LNCaP clone FGC (cell line): ENCODE results near the gene TMEM81.
A peak's percentile ranks its signal among the peaks of the same experiment; 100 is the strongest.

Source experiments
- DNase-seq: peaks from one replicate; pipeline ENCODE4 v3.0.0-alpha.2; 2011; ENCODE audit warnings: low read depth
- H3K4me3 ChIP-seq: 2 replicates; pipeline ENCODE4 v1.5.1; 2011; ENCODE audit warnings: mild to moderate bottlenecking, low read depth, low read length, control low read depth
- TF ChIP-seq, protein P1 (sequence below): IDR thresholded peaks from 2 replicates; pipeline ENCODE4 v1.5.1; 2012; ENCODE audit warnings: mild to moderate bottlenecking; ENCODE audit not compliant: control insufficient read depth, insufficient read depth; ENCODE audit errors: extremely low read depth

The TMEM81 gene

DNA sequence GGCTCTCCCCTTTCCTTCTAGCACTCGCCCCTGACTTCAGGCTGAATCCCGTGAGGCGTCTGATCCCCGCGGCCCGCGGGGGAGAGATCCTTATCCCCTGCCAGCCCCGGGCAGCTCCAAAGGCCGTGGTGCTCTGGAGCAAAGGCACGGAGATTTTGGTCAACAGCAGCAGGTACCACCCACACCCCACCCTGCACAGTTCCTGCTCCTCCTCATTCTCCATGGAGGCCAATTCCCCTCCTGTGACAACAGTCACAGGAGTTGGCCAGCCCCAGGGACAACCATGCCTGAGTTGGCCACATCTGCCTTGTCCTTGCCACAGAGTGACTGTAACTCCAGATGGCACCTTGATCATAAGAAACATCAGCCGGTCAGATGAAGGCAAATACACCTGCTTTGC lies 20.0 kb downstream of the TMEM81 start:
- TF ChIP-seq, protein P1, sequence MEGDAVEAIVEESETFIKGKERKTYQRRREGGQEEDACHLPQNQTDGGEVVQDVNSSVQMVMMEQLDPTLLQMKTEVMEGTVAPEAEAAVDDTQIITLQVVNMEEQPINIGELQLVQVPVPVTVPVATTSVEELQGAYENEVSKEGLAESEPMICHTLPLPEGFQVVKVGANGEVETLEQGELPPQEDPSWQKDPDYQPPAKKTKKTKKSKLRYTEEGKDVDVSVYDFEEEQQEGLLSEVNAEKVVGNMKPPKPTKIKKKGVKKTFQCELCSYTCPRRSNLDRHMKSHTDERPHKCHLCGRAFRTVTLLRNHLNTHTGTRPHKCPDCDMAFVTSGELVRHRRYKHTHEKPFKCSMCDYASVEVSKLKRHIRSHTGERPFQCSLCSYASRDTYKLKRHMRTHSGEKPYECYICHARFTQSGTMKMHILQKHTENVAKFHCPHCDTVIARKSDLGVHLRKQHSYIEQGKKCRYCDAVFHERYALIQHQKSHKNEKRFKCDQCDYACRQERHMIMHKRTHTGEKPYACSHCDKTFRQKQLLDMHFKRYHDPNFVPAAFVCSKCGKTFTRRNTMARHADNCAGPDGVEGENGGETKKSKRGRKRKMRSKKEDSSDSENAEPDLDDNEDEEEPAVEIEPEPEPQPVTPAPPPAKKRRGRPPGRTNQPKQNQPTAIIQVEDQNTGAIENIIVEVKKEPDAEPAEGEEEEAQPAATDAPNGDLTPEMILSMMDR = no peak
- no peak for DNase-seq

DNA sequence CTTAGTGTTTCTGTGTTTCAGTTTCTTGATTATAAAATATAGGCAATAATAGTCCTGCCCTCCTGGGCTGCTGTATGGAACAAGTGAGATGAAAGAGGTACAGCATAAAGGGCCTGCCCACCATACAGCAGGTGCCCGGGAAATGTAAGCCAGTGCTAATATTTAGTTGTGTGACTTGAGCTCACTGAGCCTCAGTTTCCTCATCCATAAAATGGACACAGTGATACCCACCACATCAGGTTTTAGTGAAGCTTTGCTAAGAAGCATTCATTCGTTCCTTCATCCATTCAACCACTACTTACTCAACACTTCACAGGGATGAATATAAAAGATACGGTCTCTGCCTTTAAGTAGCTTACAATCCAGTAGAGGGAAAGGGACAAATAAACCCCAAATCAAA lies 21.4 kb downstream of the TMEM81 start:
- no peak overlapping the region for H3K4me3 ChIP-seq
- no peak for DNase-seq
- TF ChIP-seq, protein P1 = no peak

More for the DNA sequence above, 20.0 kb downstream of the TMEM81 start:
- no peak overlapping the region for H3K4me3 ChIP-seq

DNA sequence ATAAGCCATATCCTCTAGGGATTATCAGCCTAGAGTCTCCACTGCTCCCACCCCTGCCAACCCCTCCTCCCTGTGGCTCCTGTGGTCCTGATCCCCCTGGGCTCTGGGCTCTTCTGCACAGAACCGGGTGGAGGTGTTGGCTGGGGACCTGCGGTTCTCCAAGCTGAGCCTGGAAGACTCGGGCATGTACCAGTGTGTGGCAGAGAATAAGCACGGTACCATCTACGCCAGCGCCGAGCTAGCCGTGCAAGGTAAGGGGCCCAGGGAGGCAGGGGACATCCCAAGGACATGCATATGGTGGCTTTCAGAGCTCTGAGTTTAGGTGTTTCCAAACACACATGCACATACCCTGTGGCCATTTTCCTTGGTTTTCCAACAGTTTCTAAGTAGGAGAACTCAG lies 21.9 kb downstream of the TMEM81 start:
- DNase-seq = no peak
- TF ChIP-seq, protein P1 = no peak
- no peak overlapping the region for H3K4me3 ChIP-seq

DNA sequence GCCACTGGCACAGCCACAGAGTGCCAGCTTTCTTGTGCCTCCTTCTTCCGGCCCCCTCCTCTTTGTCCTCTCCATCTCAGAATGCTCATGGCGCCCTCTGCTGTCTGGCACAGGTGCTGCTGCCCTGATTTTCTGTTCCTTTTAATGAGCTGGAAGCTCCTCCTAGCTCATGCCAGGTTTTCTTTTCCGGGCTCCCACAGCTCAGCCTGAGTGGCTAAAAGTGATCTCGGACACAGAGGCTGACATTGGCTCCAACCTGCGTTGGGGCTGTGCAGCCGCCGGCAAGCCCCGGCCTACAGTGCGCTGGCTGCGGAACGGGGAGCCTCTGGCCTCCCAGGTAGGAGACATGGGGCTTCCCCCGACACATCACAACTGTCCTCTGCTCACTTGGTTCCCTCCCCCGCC lies 22.6 kb downstream of the TMEM81 start:
- H3K4me3 ChIP-seq = no peak overlapping the region
- DNase-seq = peak; percentile 70
- TF ChIP-seq, protein P1 = peak; percentile 96

DNA sequence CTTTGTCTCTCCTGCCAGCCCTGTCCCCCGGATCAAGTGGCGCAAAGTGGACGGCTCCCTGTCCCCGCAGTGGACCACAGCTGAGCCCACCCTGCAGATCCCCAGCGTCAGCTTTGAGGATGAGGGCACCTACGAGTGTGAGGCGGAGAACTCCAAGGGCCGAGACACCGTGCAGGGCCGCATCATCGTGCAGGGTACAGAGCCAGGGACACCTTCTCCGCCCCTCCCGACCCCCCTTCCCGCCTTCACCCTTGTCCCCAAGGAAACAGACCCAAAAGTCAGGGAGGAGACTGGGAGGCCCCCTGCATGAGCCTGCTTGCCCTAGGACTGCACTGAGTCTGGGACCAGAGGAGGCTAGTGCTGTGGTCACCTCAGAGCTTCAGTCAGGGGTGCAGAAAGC lies 23.0 kb downstream of the TMEM81 start:
- DNase-seq = no peak
- H3K4me3 ChIP-seq = no peak overlapping the region
- TF ChIP-seq, protein P1 = no peak

DNA sequence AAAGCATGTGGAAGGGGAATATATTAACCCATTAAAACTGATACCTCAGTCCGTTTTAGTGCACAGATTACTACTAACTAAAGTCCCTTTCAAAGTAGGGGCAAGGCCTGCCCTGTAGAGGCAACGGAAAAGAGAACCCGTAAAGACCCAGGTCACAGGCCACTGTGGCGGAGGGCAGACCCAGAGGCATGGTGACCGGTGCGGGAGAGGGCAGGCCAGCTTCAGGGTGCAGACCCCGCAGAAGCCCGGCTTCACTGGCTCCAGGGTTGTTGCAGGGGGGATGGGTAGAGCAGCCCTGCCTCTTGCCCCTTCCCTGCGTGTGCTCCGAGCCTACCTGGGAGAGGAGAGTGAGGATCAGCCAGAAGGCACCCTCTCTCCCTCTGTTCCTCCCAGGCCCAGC lies 23.5 kb downstream of the TMEM81 start:
- DNase-seq = no peak
- H3K4me3 ChIP-seq = no peak overlapping the region
- TF ChIP-seq, protein P1 = no peak

DNA sequence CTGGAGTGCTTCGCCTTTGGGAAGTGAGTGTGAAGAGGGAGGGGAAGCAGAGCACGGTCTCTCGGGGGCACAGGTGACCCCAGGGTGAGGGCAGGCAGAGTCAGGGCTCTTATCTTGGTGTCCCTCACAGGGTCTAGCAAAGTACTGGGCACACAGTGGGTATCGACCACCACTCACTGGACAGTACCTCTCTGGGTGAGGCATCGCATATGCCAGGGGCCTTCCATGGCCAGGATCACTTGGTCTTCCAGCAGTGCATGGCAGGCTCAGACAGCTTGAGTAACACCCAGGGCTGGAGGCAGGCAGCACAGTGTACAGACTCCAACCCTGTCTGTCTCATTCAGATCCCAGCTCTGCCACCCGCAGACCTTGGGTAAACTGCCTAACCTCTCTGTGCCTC lies 24.6 kb downstream of the TMEM81 start:
- TF ChIP-seq, protein P1 = no peak
- no peak for DNase-seq
- H3K4me3 ChIP-seq = no peak overlapping the region
